Sigmoid colon (tissue), 7 donors: ENCODE results near the gene LGI1. TPM values are rescaled to one million over a fixed set of nuclear protein-coding genes. Genes with fewer than 3 reads are reported as not detected.

Experiments used
- DNase-seq: peaks from one replicate; pipeline ENCODE4 v3.0.0-alpha.2; 2019
- H3K27ac ChIP-seq, 4 donors: fragments of 200-600 bp; sonication (generic); one replicate each; pipeline ENCODE4 v1.5.1; 2016 to 2019; ENCODE audit warnings: mild to moderate bottlenecking in 1 of 4
- H3K27me3 ChIP-seq, 3 donors: fragments of 200-600 bp; sonication (generic); one replicate each; pipeline ENCODE4 v1.5.1; 2019; ENCODE audit warnings: mild to moderate bottlenecking in 1 of 3
- H3K36me3 ChIP-seq, 4 donors: fragments of 200-600 bp; sonication (generic); one replicate each; pipeline ENCODE4 v1.5.1; 2016 to 2019
- H3K4me1 ChIP-seq, 4 donors: fragments of 200-600 bp; sonication (generic); one replicate each; pipeline ENCODE4 v1.5.1; 2017 to 2019
- H3K4me3 ChIP-seq, 4 donors: fragments of 200-600 bp; sonication (generic); one replicate each; pipeline ENCODE4 v1.5.1; 2017 to 2019; ENCODE audit warnings: mild to moderate bottlenecking in 2 of 4, moderate library complexity in 1 of 4
- H3K9me3 ChIP-seq, 4 donors: fragments of 200-600 bp in 3 of 4; sonication (generic) in 3 of 4; one replicate each; pipeline versions ENCODE4 v1.5.1 to v1.6.1; 2013 to 2019
- EP300 ChIP-seq, 4 donors: sonication (generic); formaldehyde crosslinking; IDR thresholded peaks; one replicate each; pipeline ENCODE4 v1.6.1; 2017; ENCODE audit warnings: antibody characterized with exemption in 4 of 4
- POLR2A ChIP-seq, 2 donors: fragments of 450-650 bp; IDR thresholded peaks; one replicate each; pipeline ENCODE4 v1.6.1; 2016; ENCODE audit warnings: antibody characterized with exemption in 2 of 2, mild to moderate bottlenecking in 2 of 2, moderate library complexity in 2 of 2
- POLR2AphosphoS5 ChIP-seq, 4 donors: sonication (generic); formaldehyde crosslinking; IDR thresholded peaks; one replicate each; pipeline ENCODE4 v1.6.1; 2017; ENCODE audit warnings: antibody characterized with exemption in 4 of 4
- WGBS, 2 donors: extraction: QIAGEN DNeasy Blood & Tissue Kit; methylation state at CpG; one replicate each; pipeline ENCODE4 v1.1.7; 2013; 5-methylcytosine and 5-hydroxymethylcytosine counted together
- intact Hi-C: fragments of 100-400 bp; cut with DNase I; formaldehyde crosslinking; loops from one replicate; pipeline ENCODE4 v1.15.1; 2023
- polyA plus RNA-seq, 3 donors: library from polyadenylated mRNA; stranded (reverse); fragments of 200-250 nt; gene quantifications; one replicate each; pipeline ENCODE4 v1.2.3, GENCODE V29; 2013
- total RNA-seq, 4 donors: library from RNA; depleted of rRNA; stranded (reverse); fragments of >200 nt; gene quantifications; one replicate each; pipeline ENCODE4 v1.1.0, GENCODE V29; 2016
- TF ChIP-seq, protein P1 (sequence below), 4 experiments: fragments of 450-650 bp in 3 of 4; fragments of 200-600 bp in 1 of 4; IDR thresholded peaks; one replicate each; pipeline ENCODE4 v1.5.1; 2016 to 2019; ENCODE audit warnings: antibody characterized with exemption in 4 of 4, mild to moderate bottlenecking in 3 of 4, moderate library complexity in 2 of 4
- donor health status: healthy with polysubstance abuse.
- donor health status: Bipolar disorder and iron deficiency.
- donor health status: healthy.

LGI1 gene
- total and polyA plus RNA-seq, 7 donors: 0.89 to 28.1 (median 3.2) TPM

DNA sequence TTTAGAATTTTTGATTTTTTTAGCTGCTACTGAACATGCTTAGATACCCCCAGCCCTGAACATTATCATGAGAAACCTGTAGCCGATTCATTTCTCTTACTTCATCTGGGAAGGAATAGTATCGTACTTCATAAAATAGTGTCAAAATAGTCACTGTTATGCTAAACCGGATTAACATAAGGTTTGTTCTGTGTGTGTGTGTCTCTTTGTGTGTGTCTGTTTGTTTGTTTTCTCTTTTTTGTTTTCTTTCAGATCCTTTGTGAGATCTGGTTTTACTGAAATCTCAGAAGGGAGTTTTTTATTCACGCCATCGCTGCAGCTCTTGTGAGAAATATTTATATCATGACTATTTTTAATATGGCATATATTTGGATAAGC is 761 bp downstream of the LGI1 start:
- peak overlapping the region in 3 of 4 donors; percentile 30 to 55 (median 54) for H3K27ac ChIP-seq
- peak overlapping the region; percentile 14 to 40 (median 26) for H3K4me3 ChIP-seq
- no peak for TF ChIP-seq EP300 (IDR thresholded peaks at IDR 0.05)
- no peak for TF ChIP-seq POLR2A (IDR thresholded peaks at IDR 0.05)
- TF ChIP-seq POLR2AphosphoS5 (IDR thresholded peaks at IDR 0.05): no peak
- TF ChIP-seq, protein P1, sequence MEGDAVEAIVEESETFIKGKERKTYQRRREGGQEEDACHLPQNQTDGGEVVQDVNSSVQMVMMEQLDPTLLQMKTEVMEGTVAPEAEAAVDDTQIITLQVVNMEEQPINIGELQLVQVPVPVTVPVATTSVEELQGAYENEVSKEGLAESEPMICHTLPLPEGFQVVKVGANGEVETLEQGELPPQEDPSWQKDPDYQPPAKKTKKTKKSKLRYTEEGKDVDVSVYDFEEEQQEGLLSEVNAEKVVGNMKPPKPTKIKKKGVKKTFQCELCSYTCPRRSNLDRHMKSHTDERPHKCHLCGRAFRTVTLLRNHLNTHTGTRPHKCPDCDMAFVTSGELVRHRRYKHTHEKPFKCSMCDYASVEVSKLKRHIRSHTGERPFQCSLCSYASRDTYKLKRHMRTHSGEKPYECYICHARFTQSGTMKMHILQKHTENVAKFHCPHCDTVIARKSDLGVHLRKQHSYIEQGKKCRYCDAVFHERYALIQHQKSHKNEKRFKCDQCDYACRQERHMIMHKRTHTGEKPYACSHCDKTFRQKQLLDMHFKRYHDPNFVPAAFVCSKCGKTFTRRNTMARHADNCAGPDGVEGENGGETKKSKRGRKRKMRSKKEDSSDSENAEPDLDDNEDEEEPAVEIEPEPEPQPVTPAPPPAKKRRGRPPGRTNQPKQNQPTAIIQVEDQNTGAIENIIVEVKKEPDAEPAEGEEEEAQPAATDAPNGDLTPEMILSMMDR (IDR thresholded peaks at IDR 0.05): no peak
- no peaks in the 10 kb centered on the region for H3K27me3 ChIP-seq
- intact Hi-C loops: no loop called here
- no peaks in the 10 kb centered on the region for H3K9me3 ChIP-seq
- no peaks in the 10 kb centered on the region for H3K36me3 ChIP-seq
- peaks cover 0 to 62% (median 36%) of the 10 kb centered on the region in 4 donors for H3K4me1 ChIP-seq
- no peak for DNase-seq
- WGBS, 2 donors: 66 to 85% methylated on average over 5 of the region's 5 CpGs

DNA sequence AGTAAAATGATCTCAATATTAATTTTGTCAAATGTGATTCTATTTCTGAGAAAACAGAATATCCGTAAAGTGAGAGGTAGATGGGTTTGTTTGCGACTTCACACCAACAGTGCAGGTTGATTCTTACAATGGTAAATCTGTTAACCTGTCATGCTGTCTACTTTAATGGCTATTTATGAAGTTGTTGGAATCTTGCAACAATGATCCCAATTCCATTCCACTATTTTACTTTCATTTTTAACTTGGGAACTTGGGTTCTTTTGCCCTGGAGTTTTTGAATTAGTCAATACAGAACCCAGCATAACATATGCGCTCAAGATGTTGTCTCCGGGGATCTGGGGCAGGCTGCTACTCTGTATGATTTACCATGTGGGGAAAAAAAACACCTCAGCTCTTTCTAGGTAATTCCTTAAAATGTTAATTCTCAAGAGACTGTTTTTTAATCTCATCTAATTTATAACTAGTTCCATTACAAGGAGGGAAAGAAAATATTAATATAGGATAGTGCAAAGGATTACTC is 1.2 kb downstream of the LGI1 start:
- peak overlapping the region in 3 of 4 donors; percentile 18 to 40 (median 35) for H3K4me3 ChIP-seq
- WGBS, 2 donors: 72 to 91% methylated on average over 4 of the region's 4 CpGs
- H3K27ac ChIP-seq: peak overlapping the region in 1 of 4 donors; percentile 55
- TF ChIP-seq EP300 (IDR thresholded peaks at IDR 0.05) (no peak), POLR2A (IDR thresholded peaks at IDR 0.05) (no peak), POLR2AphosphoS5 (IDR thresholded peaks at IDR 0.05) (no peak)
- TF ChIP-seq, protein P1 (IDR thresholded peaks at IDR 0.05): no peak
- intact Hi-C loops: no loop called here
- peaks cover 0 to 58% (median 33%) of the 10 kb centered on the region in 4 donors for H3K4me1 ChIP-seq
- no peaks in the 10 kb centered on the region for H3K27me3 ChIP-seq
- no peaks in the 10 kb centered on the region for H3K9me3 ChIP-seq
- no peaks in the 10 kb centered on the region for H3K36me3 ChIP-seq
- no peak for DNase-seq

DNA sequence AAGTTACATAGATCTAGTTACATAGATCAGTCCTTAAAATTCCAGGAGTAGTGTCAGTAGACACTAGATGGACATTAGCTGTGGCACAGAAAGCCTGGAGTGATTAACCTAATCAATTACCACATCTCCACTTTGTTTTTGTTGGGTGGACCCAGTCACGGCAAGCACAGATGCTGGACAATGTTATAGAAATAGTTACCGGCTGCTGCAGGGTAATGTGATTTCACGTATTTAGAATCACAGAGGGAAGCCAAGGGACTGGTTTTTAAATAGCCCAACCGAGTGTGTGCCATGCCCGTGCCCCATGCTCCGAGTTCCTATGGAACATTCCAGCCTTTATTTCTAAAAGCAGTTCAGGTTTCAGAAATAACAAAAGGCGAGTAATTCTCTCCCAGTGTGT is 2.8 kb downstream of the LGI1 start:
- no peaks in the 10 kb centered on the region for H3K27me3 ChIP-seq
- H3K4me3 ChIP-seq: no peak overlapping the region
- H3K27ac ChIP-seq: no peak overlapping the region
- no peak for TF ChIP-seq POLR2A (IDR thresholded peaks at IDR 0.05)
- no peak for TF ChIP-seq EP300 (IDR thresholded peaks at IDR 0.05)
- TF ChIP-seq, protein P1 (IDR thresholded peaks at IDR 0.05): no peak
- TF ChIP-seq POLR2AphosphoS5 (IDR thresholded peaks at IDR 0.05): no peak
- WGBS, 2 donors: 84 to 93% methylated on average over 7 of the region's 7 CpGs
- no peak for DNase-seq
- H3K9me3 ChIP-seq: no peaks in the 10 kb centered on the region
- H3K36me3 ChIP-seq: no peaks in the 10 kb centered on the region
- intact Hi-C loops: no loop called here
- H3K4me1 ChIP-seq: peaks cover 0 to 42% (median 27%) of the 10 kb centered on the region in 4 donors

DNA sequence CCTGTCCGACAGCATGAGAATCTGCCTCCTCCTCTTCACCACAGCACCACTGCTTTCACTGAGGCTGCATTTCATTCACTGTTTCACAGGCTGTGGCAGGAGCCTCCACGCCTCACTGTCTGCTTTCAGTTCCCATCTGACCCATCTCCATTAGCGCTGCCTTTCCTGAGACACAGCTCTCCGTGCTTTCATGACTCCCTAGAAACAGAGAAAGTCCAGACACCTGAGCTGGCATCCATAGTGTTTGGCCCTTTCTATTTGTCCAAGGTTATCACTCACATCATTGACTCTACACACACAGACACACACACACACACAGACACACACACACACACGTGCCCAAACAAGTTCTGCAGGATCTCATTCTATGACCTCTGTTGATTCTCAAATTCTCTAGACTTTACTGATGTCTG is 5.2 kb downstream of the LGI1 start:
- peak overlapping the region in 1 of 4 donors; percentile 10 for H3K27ac ChIP-seq
- no peak overlapping the region for H3K4me3 ChIP-seq
- H3K4me1 ChIP-seq: peaks cover 0 to 17% (median 7%) of the 10 kb centered on the region in 4 donors
- no peaks in the 10 kb centered on the region for H3K27me3 ChIP-seq
- peak in 1 of 4 donors; percentile 11 for TF ChIP-seq POLR2AphosphoS5 (IDR thresholded peaks at IDR 0.05)
- TF ChIP-seq EP300 (IDR thresholded peaks at IDR 0.05): no peak
- no peaks in the 10 kb centered on the region for H3K9me3 ChIP-seq
- intact Hi-C loops: no loop called here
- no peaks in the 10 kb centered on the region for H3K36me3 ChIP-seq
- DNase-seq: no peak
- 29 to 45% methylated on average over 5 of the region's 5 CpGs for WGBS, 2 donors

DNA sequence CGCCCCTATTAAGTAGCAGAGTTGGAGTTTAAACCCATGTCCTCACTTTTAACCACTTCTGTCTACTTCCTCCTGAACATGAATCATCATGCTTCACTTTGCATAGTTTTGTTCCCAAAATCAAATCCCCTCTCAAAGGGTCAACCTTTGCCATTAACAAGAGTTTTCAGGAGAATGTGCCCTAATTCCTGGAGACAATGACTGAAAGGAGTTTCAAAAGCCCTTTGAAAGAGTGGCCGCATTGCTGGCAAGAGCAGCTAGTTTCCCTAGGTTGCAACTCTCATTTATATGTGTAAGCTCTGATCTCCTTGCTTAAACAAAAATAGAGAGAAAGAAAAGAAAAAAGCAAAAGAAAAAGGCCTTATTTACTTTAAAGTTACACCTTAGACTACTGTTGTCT is 9.2 kb downstream of the LGI1 start:
- no peak for DNase-seq
- H3K4me1 ChIP-seq: peaks cover 0 to 4% (median 0%) of the 10 kb centered on the region in 4 donors
- H3K4me3 ChIP-seq: no peak overlapping the region
- 96 to 98% methylated on average over 2 of the region's 2 CpGs for WGBS, 2 donors
- no peaks in the 10 kb centered on the region for H3K36me3 ChIP-seq
- no peaks in the 10 kb centered on the region for H3K9me3 ChIP-seq
- H3K27ac ChIP-seq: no peak overlapping the region
- H3K27me3 ChIP-seq: no peaks in the 10 kb centered on the region
- TF ChIP-seq POLR2AphosphoS5 (IDR thresholded peaks at IDR 0.05) (no peak), POLR2A (IDR thresholded peaks at IDR 0.05) (no peak), EP300 (IDR thresholded peaks at IDR 0.05) (no peak)
- TF ChIP-seq, protein P1 (IDR thresholded peaks at IDR 0.05): no peak
- intact Hi-C loops: no loop called here
